ENCODE measurements around the gene ALG14.
"Not testable (repeated sequence)": the region's sequence is repeated elsewhere in the genome, so short reads cannot be mapped to it uniquely, and the experiment has no call there.

The ALG14 gene

DNA sequence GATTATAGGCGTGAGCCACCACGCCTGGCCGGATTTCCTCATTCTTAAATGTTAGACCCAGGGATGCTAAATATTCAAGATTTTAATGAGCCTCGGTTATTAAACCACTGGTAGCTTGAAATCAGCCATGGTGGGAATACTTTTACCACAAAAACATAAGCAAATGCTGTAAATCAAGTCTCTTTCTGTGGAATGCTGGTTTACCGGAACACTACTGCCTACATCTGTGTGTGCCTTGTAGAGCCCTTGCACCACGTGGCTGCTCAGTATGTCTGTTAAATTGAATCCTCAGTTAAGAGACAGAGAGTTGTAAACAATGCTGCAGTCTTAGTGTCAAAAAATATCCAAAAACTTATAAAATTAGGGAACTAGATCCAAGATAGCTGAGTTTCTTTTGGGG is 119.0 kb downstream of the ALG14 start:
- peak; percentile 11 for DNase-seq (ENCODE audit: low spot score)

GRCh38 chr1:94953107-94953506 is 119.6 kb downstream of the ALG14 start:
- no peak for DNase-seq (ENCODE audit: low spot score)

- no peak for DNase-seq (ENCODE audit: low spot score)
These were observed 120.2 kb downstream of the ALG14 start for GRCh38 chr1:94952539-94952938.

GRCh38 chr1:94951509-94952208 is 121.1 kb downstream of the ALG14 start:
- no peak for DNase-seq (ENCODE audit: low spot score)

DNA sequence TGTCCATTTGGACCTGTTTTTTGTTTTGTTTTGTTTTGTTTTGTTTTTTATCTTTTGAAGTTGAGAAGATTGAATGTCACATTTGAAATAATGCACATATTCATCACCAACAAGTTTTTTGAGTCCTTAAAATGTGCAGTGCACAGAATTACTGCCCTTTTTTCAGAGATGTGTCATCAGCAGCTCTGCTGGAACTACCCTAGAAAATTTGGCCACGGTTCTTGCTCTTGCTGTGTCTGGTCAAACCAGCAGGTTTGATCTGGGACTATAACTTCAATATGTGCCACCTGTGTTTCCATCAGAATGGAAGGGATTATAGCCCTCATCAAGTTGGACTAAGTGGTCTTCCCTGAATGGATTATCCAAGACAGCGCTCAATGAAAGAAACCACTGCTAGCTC is 121.7 kb downstream of the ALG14 start:
- DNase-seq (ENCODE audit: low spot score): peak; percentile 25

- no peak for DNase-seq (ENCODE audit: low spot score)
These were observed 122.8 kb downstream of the ALG14 start for GRCh38 chr1:94949681-94950661.

GRCh38 chr1:94947437-94947836 is 125.3 kb downstream of the ALG14 start:
- DNase-seq (ENCODE audit: low spot score): peak; percentile 84

DNA sequence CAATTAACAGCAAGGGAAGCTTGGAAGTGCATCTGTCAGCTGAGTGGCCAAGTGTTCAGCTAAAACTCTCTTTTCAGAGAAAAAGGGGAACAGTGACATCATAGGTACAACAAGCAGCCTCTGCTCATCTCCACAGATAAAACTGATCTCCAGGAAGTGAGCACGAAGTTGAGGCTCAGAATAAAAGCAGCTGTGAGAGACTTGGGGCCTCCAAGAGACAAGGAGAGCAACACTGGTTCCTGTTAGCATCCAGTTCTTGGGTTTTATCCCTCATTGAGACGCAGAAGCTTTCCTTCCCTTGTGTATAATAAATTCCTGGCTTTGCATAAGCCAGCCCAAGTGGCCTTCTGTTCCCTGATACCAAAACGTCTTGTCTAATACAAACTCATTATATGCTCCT is 125.9 kb downstream of the ALG14 start:
- no peak for DNase-seq (ENCODE audit: low spot score)

DNA sequence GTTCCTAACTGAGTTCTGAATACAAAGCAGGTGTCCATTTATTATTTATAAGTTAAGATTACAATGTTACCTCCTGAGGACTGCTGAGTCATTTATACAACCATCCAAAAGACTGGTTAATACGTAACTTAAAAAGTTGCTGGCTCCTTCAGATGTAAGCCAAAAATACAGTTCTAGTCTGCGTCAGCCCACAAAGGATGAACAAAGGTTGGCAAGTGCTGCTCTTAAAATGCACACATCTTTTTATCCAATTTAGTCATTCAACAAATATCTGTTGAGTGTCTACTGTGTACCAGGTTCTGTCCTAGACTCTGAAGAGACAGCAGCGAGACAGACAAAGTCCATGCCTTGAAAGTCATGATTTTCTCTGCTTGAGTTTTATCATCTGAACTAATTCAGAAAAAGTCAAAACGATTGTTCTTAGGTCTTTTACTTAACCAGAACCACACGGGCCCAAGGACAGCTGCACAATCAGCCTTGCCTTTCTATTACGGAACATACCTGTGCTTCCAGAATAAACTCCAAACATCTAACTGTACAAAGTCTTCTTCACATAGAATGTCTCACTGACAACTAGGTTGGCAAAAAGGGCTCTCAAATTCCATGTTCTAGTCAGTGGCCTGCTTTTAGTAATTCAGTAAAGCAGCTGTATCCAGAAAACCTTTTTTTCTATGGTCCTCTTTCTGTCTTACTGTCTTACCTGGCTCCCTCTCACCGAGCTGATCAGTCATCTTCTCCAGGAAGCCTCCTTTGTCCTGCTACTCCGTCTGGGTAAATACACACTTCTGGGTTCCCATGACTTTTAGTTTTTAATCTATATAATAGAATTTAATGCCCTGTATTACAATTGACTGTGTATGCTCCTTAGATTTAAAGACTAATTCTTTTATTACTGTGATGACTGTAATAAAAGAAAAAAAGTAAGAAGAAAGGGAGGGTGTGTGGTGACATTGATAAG is 130.3 kb downstream of the ALG14 start:
- DNase-seq (ENCODE audit: low spot score): no peak

GRCh38 chr1:94941480-94941879 is 131.3 kb downstream of the ALG14 start:
- not testable (repeated sequence) for DNase-seq (ENCODE audit: low spot score)

GRCh38 chr1:94940738-94941137 is 132.0 kb downstream of the ALG14 start:
- DNase-seq (ENCODE audit: low spot score): no peak

DNA sequence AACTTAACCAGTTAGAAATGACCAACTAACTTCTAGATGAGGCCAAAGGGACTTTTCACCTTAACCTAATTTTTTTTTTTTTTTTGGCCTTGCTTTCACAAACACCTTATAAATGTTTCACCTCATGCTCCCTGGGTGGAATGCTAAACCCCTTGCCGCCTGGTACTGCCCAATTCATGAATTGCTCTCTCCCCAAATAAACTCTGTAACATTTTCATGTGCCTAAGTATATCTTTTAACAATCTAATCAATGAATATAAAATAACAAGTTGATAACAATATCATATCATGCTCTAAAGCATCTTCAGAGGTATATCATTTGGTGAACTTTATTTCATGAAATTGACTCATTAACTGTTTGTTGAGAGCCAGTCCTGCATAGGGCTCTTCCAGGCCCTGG is 134.9 kb downstream of the ALG14 start:
- DNase-seq (ENCODE audit: low spot score): no peak

- DNase-seq (ENCODE audit: low spot score): no peak
These were observed 135.7 kb downstream of the ALG14 start for GRCh38 chr1:94936861-94937620.

GRCh38 chr1:94935476-94935875 is 137.3 kb downstream of the ALG14 start:
- no peak for DNase-seq (ENCODE audit: low spot score)

DNA sequence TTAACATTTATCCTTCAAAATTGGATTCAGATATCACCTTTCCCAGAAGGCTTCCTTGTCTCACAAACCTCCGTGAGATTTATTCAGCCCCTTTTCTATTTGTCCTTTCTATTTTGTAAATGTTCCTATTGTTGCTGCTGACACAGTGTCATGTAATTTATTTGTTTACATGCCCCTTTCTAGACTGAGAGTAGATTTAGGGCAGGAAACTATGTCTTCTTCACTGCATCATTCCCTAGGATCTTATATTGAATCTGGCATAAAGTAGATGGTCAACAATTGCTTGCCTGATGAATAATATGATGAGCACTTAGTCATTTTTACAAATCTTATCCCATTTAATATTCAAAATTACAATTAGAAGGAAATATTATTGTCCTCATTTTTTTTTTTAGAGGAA is 137.7 kb downstream of the ALG14 start:
- DNase-seq (ENCODE audit: low spot score): no peak

DNA sequence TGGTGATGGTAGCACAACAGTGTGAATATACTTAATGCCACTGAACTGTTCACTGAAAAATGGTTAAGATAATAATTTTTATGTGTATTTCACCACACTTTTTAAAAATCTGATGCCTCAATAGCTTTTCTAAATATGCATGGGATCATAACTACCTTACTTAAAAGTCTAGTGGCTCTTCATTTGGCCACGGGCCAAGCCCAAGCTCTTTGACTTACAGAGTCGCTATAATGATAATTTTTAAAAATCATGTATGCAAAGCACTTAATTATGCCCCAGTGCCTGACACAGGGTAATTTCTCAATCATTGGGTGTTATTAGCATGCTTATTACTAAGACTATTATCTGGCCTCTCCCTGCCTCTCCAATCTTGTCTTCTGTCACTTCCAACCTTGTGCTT is 138.2 kb downstream of the ALG14 start:
- no peak for DNase-seq (ENCODE audit: low spot score)

DNA sequence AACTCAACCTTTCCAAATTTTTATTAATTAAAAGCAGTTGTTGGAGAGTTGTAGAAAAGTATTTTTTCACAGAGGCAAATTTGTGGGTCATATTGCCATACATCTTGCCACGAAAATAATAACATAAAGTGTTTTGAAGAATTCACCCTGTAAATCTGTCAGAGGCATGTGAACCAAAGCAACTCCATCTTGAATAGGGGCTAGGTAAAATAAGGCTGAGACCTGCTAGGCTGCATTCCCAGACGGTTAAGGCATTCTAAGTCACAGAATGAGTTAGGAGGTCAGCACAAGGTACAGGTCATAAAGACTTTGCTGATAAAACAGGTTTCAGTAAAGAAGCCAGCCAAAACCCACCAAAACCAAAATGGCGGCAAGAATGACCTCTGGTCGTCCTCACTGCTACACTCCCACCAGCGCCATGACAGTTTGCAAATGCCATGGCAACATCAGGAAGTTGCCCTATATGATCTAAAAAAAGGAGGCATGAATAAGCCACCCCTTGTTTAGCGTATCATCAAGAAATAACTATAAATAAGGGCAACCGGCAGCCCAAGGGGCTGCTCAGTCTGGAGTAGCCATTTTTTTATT is 141.4 kb downstream of the ALG14 start:
- DNase-seq (ENCODE audit: low spot score): no peak

DNA sequence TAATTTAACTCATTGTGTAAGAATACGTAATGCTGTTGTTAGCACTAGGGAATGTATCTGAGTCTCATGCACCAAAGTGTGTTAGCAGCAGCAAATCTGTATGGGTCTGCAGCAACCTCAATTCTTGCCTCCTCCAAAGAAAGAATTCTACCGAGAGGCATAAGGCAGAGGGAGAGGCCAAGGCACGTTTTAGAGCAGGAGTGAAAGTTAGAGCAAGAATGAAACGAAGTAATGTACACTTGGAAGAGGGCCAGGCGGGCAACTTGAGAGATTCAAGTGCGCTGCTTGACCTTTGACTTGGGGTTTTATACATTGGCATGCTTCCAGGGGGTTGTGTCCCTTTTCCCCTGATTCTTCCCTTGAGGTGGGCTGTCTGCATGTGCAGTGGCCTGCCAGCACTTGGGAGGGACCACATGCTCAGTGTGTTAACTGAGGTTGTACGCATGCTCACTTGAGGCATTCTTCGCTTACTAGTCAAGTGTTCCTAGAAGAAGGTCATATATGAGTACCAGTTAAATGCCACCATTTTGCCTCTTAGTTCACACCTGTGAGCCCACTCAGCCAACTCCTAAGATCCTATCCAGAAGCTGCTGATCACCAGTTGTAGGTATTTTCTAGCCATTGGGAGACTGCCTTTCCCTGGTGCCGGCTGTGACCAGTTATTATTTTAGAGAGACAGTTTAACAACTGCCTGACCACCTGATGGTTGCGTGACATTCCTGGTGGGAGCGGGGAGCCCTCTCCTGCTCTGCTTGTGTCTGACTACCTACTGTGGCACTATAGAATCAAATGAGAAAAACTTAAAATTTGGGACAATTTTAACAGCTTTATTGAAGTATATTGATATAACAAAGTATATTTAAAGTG is 143.2 kb downstream of the ALG14 start:
- no peak for DNase-seq (ENCODE audit: low spot score)

GRCh38 chr1:94928293-94928939 is 144.3 kb downstream of the ALG14 start:
- no peak for DNase-seq (ENCODE audit: low spot score)
